DOHH2 (cell line): ENCODE measurements around the gene CAPN1.
"Not testable (repeated sequence)": the region's sequence is repeated elsewhere in the genome, so short reads cannot be mapped to it uniquely, and the experiment has no call there.

Experiments
- H3F3A ChIP-seq: fragments of 200-600 bp; sonication (generic), shearing (Covaris generic); 2 replicates; pipeline ENCODE4 v1.6.0; 2016; ENCODE audit warnings: antibody characterized with exemption, mild to moderate bottlenecking; ENCODE audit not compliant: control insufficient read depth, insufficient read depth
- H3K27ac ChIP-seq: fragments of 200-600 bp; sonication (generic); 2 replicates; pipeline ENCODE4 v1.5.1; 2014; ENCODE audit warnings: low read depth, mild to moderate bottlenecking, low read length, moderate library complexity
- H3K27me3 ChIP-seq: fragments of 200-600 bp; sonication (generic); 2 replicates; pipeline ENCODE4 v1.6.1; 2014; ENCODE audit warnings: mild to moderate bottlenecking, low read length, mixed read lengths; ENCODE audit not compliant: control insufficient read depth
- H3K36me3 ChIP-seq: fragments of 200-600 bp; sonication (generic); 2 replicates; pipeline ENCODE4 v1.6.1; 2014; ENCODE audit warnings: mild to moderate bottlenecking, low read length, moderate library complexity, mixed read lengths; ENCODE audit not compliant: control insufficient read depth
- H3K4me1 ChIP-seq: fragments of 200-600 bp; sonication (generic); 2 replicates; pipeline ENCODE4 v1.6.1; 2014; ENCODE audit warnings: mild to moderate bottlenecking, low read length, mixed read lengths; ENCODE audit not compliant: control insufficient read depth
- H3K4me2 ChIP-seq: fragments of 200-600 bp; sonication (generic); 2 replicates; pipeline ENCODE4 v1.6.0; 2014; ENCODE audit warnings: mild to moderate bottlenecking, low read length, moderate library complexity
- H3K4me3 ChIP-seq: fragments of 200-600 bp; sonication (generic); 2 replicates; pipeline ENCODE4 v1.5.1; 2014; ENCODE audit warnings: mild to moderate bottlenecking, low read length, mixed read lengths
- H3K79me2 ChIP-seq: fragments of 200-600 bp; sonication (generic); 2 replicates; pipeline ENCODE4 v1.6.1; 2014; ENCODE audit warnings: mild to moderate bottlenecking, low read length, mixed read lengths; ENCODE audit not compliant: control insufficient read depth
- H3K9me2 ChIP-seq: fragments of 200-600 bp; sonication (generic); replicated peaks from 2 replicates; pipeline ENCODE4 v1.6.1; 2014; ENCODE audit warnings: mild to moderate bottlenecking, low read length, mixed read lengths; ENCODE audit not compliant: control insufficient read depth
- H3K9me3 ChIP-seq: fragments of 200-600 bp; sonication (generic); 2 replicates; pipeline ENCODE4 v1.6.1; 2014; ENCODE audit warnings: antibody characterized with exemption, low read length, mixed read lengths; ENCODE audit not compliant: control insufficient read depth, insufficient read depth
- H4K20me1 ChIP-seq: fragments of 200-600 bp; sonication (generic); 2 replicates; pipeline ENCODE4 v1.6.0; 2014; ENCODE audit warnings: low read depth, mild to moderate bottlenecking, antibody characterized with exemption, low read length, moderate library complexity; ENCODE audit not compliant: control insufficient read depth, insufficient read depth
- EZH2phosphoT487 ChIP-seq: fragments of 200-600 bp; sonication (generic); IDR thresholded peaks from 2 replicates; pipeline ENCODE4 v1.6.1; 2017; ENCODE audit warnings: borderline replicate concordance, mild to moderate bottlenecking, antibody characterized with exemption, low read length, moderate library complexity, mixed read lengths
- TF ChIP-seq, protein P1 (sequence below): fragments of 200-600 bp; sonication (generic); IDR thresholded peaks from one replicate; pipeline ENCODE4 v1.5.1; 2014; ENCODE audit warnings: antibody characterized with exemption, mild to moderate bottlenecking, low read depth, low read length; ENCODE audit not compliant: poor library complexity, severe bottlenecking

The CAPN1 gene

DNA sequence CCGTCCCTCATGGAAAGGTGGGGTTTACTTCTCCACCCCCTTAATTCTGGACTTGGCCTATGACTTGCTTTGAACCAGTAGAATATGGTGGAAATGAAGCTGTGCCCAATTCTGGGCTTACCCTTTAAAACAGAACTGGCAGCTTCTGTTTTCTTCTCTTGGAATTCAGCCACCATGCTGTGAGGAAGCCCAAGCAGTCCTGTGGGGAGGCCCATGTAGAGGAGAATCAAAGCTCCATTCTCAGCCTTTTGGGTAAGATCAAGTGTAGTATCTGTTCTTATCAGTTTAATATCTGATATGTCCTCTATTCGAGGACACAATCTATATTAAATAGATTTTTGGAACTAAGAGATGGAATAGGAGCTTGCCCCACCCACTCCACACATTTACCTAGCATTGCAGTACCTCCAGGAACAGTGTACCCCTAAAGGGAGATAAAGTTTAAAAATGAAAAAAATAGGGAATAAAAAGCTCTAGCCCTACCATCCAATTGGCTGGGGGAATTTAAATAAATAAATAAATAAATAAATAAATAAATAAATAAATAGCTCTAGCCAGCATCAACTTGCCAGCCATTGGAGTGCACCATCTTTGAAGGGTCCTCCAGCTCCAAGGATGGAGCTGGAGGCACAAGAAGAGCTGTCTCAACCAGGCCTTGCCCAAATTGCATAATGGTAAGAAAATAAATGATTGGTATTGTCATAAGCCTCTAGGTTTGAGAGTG is 34.2 kb upstream of the CAPN1 start:
- Histone ChIP-seq H3K4me1 (peaks cover 70% of the 10 kb centered on the region), H3K4me2 (no peak overlapping the region), H3F3A (peaks cover 22% of the 10 kb centered on the region), H4K20me1 (no peaks in the 10 kb centered on the region), H3K9me2 (no peaks in the 10 kb centered on the region), H3K27me3 (no peaks in the 10 kb centered on the region), H3K79me2 (no peaks in the 10 kb centered on the region), H3K4me3 (peak overlapping the region; percentile 63; the same call in 1 of the 2 replicates), H3K9me3 (peaks cover 9% of the 10 kb centered on the region; the same call in 1 of the 2 replicates), H3K27ac (peak overlapping the region; percentile 58; the same call in 1 of the 2 replicates), H3K36me3 (no peaks in the 10 kb centered on the region)
- no peak for TF ChIP-seq EZH2phosphoT487
- TF ChIP-seq, protein P1, sequence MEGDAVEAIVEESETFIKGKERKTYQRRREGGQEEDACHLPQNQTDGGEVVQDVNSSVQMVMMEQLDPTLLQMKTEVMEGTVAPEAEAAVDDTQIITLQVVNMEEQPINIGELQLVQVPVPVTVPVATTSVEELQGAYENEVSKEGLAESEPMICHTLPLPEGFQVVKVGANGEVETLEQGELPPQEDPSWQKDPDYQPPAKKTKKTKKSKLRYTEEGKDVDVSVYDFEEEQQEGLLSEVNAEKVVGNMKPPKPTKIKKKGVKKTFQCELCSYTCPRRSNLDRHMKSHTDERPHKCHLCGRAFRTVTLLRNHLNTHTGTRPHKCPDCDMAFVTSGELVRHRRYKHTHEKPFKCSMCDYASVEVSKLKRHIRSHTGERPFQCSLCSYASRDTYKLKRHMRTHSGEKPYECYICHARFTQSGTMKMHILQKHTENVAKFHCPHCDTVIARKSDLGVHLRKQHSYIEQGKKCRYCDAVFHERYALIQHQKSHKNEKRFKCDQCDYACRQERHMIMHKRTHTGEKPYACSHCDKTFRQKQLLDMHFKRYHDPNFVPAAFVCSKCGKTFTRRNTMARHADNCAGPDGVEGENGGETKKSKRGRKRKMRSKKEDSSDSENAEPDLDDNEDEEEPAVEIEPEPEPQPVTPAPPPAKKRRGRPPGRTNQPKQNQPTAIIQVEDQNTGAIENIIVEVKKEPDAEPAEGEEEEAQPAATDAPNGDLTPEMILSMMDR, result no peak

DNA sequence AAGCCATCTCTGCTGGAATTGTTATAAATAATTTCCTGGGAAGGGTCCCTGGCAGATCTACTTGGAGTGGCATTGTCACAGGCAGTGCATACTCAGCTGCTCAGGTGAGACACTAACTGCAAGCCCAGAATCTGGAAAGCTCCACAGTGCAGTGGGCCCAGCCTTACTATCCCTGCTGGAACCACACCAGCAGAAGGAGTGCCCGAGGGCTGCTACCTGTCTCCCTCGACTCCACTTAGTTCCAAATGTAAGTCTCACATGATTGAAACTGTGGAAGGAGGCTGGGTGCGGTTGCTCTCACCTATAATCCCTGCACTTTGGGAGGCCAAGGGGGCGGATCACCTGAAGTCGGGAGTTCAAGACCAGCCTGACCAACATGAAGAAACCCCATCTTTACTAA is 33.1 kb upstream of the CAPN1 start:
- Histone ChIP-seq H3K27ac (no peak overlapping the region), H4K20me1 (no peaks in the 10 kb centered on the region), H3K27me3 (no peaks in the 10 kb centered on the region), H3F3A (peaks cover 25% of the 10 kb centered on the region), H3K4me3 (no peak overlapping the region), H3K79me2 (no peaks in the 10 kb centered on the region), H3K9me3 (peaks cover 9% of the 10 kb centered on the region; the same call in 1 of the 2 replicates), H3K36me3 (no peaks in the 10 kb centered on the region), H3K4me1 (peaks cover 74% of the 10 kb centered on the region), H3K4me2 (no peak overlapping the region), H3K9me2 (no peaks in the 10 kb centered on the region)
- TF ChIP-seq EZH2phosphoT487, result no peak
- TF ChIP-seq, protein P1, result no peak

DNA sequence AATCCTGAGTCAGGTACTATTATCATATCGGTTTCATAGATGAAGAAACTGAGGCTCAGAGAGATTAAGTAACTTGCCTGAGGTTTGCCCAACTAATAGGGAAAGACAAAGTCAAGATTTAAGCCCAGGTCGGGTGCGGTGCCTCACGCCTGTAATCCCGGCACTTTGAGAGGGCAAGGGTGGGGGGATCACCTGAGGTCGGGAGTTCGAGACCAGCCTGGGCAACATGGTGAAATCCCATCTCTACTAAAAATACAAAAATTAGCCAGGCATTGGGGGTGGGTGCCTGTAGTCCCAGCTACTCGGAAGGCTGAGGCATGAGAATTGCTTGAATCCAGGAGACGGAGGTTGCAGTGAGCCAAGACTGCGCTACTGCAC is 31.6 kb upstream of the CAPN1 start:
- H3K27ac ChIP-seq, H3K4me2 ChIP-seq, H3K9me2 ChIP-seq: not testable (repeated sequence)

DNA sequence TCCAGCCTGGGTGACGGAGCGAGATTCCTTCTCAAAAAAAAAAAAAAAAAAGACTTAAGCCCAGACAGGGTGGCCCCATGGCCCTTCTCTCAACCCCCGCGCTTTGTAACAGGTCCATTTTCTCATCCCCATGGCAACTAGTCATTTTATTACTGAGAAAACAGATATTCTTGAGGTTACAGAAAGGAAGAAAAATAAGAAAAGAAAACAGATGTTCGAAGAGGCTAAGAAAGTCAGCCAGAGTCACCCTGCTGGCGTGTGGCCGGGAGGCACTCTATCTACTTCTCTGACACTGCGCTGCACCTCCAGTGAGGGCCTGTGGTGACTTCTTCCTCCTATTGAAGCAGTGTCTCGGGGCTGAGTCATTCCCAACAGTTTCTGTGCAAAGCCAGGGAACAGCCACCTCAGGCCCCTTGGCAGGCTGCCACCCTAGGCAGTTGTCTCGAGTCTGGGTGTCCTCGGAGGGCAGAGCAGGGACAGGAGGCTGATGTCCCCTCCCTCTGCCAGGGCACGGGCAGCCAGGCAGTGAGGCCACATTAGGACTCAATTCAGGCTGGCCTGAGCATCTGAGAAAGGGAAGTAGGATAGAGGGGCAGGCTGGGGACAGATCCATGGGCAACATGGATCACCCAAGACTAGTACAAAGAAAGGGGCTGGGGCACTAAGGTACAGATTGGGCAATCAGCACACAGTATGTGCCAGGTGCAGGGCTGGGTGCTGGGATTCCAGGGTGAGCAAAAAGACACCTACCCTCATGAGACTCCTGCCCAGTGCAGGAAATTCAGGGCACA is 31.0 kb upstream of the CAPN1 start:
- H3K4me2 ChIP-seq, result peak overlapping the region; percentile 60

More for the DNA sequence above, 31.6 kb upstream of the CAPN1 start:
- H3K4me1 ChIP-seq, result peaks cover 62% of the 10 kb centered on the region
- H4K20me1 ChIP-seq, H3K79me2 ChIP-seq, H3K27me3 ChIP-seq, H3K4me3 ChIP-seq, H3K9me3 ChIP-seq, H3K36me3 ChIP-seq: not testable (repeated sequence)
- H3F3A ChIP-seq, result peaks cover 26% of the 10 kb centered on the region

More for the DNA sequence above, 31.0 kb upstream of the CAPN1 start:
- no peaks in the 10 kb centered on the region for H3K36me3 ChIP-seq
- H3F3A ChIP-seq, result peaks cover 25% of the 10 kb centered on the region
- H3K9me3 ChIP-seq, result peaks cover 9% of the 10 kb centered on the region; the same call in 1 of the 2 replicates
- no peak overlapping the region; the same call in 1 of the 2 replicates for H3K27ac ChIP-seq
- H3K9me2 ChIP-seq, result no peaks in the 10 kb centered on the region
- H4K20me1 ChIP-seq, result no peaks in the 10 kb centered on the region
- no peaks in the 10 kb centered on the region for H3K79me2 ChIP-seq
- TF ChIP-seq, protein P1, result no peak
- TF ChIP-seq EZH2phosphoT487, result no peak
- no peaks in the 10 kb centered on the region for H3K27me3 ChIP-seq
- H3K4me3 ChIP-seq, result peak overlapping the region; percentile 3; the same call in 1 of the 2 replicates
- H3K4me1 ChIP-seq, result peaks cover 57% of the 10 kb centered on the region
